HFFc6 (cell line): ENCODE data around the gene RASSF3. TPM values are rescaled to one million over a fixed set of nuclear protein-coding genes. Genes with fewer than 3 reads are reported as not detected.

Source experiments
- DNase-seq: peaks from one replicate; pipeline ENCODE4 v3.0.0-alpha.2; 2018
- H3K27ac Mint-ChIP-seq: 2 replicates; pipeline ENCODE4 v1.8.0; 2020; ENCODE audit warnings: mild to moderate bottlenecking, mixed read lengths
- H3K27me3 Mint-ChIP-seq: 2 replicates; pipeline ENCODE4 v1.8.0; 2021; ENCODE audit warnings: mild to moderate bottlenecking, moderate library complexity, mixed read lengths; ENCODE audit not compliant: insufficient read depth
- H3K36me3 Mint-ChIP-seq: 2 replicates; pipeline ENCODE4 v1.8.0; 2021; ENCODE audit warnings: low read depth, mixed read lengths
- H3K4me1 Mint-ChIP-seq: 2 replicates; pipeline ENCODE4 v1.8.0; 2020; ENCODE audit warnings: low read depth, mixed read lengths
- H3K4me3 Mint-ChIP-seq: 2 replicates; pipeline ENCODE4 v1.8.0; 2020; ENCODE audit warnings: mild to moderate bottlenecking, moderate library complexity, mixed read lengths
- H3K9me3 Mint-ChIP-seq: 2 replicates; pipeline ENCODE4 v1.8.0; 2020; ENCODE audit warnings: mild to moderate bottlenecking, mixed read lengths
- CTCF ChIP-seq: fragments of 200-600 bp; sonication (generic); IDR thresholded peaks from 2 replicates; pipeline ENCODE4 v1.5.0; 2021; ENCODE audit warnings: antibody characterized with exemption, mild to moderate bottlenecking
- total RNA-seq, 6 experiments: library from RNA; stranded (reverse); fragmentation: NEBNext Ultra II Directional; extraction: Animal tissue kit (Norgen Biotek cat#: 25700); gene quantifications; 2 replicates in 1 of 6; 3 replicates in 5 of 6; pipeline ENCODE4 v1.2.3, GENCODE V29; 2021

The RASSF3 gene
- total RNA-seq, 6 experiments from 2014 or later = 16.9 to 23.3 (median 20.6) TPM

GRCh38 chr12:64667793-64668192, 57.5 kb downstream of the RASSF3 start:
- H3K27me3 Mint-ChIP-seq = no peaks in the 10 kb centered on the region
- H3K36me3 Mint-ChIP-seq = no peaks in the 10 kb centered on the region
- no peak for DNase-seq
- H3K9me3 Mint-ChIP-seq = no peaks in the 10 kb centered on the region
- peaks cover 47% of the 10 kb centered on the region for H3K4me1 Mint-ChIP-seq
- no peak for TF ChIP-seq CTCF
- H3K27ac Mint-ChIP-seq = no peak overlapping the region
- no peak overlapping the region for H3K4me3 Mint-ChIP-seq

- Mint-ChIP-seq H3K4me3 (no peak overlapping the region), H3K27ac (no peak overlapping the region), H3K36me3 (no peaks in the 10 kb centered on the region), H3K9me3 (no peaks in the 10 kb centered on the region), H3K4me1 (peaks cover 56% of the 10 kb centered on the region), H3K27me3 (no peaks in the 10 kb centered on the region)
- no peak for TF ChIP-seq CTCF
- no peak for DNase-seq
Measured at GRCh38 chr12:64669270-64669842, 59.1 kb downstream of the RASSF3 start.

DNA sequence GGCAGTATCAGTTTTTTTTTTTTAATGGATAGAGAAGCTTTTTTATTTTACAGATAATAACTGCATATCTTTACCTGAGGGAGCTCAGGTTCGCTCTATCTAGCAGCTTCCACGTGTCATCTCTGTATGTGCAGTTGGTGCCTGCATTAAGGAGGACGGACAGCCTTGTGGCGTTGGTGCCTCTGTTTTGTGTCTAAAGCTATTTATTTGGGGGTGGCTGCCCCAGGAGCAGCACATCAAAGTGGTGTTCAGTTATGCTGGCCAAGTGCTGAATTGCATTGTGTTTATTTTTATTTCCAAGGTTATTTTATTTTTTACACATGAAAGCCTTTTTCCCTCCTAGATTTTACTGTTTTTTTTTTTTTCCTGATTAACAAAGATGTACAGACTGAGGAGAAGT, 59.7 kb downstream of the RASSF3 start:
- no peak for TF ChIP-seq CTCF
- no peak for DNase-seq
- Mint-ChIP-seq H3K27me3 (no peaks in the 10 kb centered on the region), H3K9me3 (no peaks in the 10 kb centered on the region), H3K4me1 (peaks cover 56% of the 10 kb centered on the region), H3K4me3 (no peak overlapping the region), H3K36me3 (no peaks in the 10 kb centered on the region), H3K27ac (no peak overlapping the region)

DNA sequence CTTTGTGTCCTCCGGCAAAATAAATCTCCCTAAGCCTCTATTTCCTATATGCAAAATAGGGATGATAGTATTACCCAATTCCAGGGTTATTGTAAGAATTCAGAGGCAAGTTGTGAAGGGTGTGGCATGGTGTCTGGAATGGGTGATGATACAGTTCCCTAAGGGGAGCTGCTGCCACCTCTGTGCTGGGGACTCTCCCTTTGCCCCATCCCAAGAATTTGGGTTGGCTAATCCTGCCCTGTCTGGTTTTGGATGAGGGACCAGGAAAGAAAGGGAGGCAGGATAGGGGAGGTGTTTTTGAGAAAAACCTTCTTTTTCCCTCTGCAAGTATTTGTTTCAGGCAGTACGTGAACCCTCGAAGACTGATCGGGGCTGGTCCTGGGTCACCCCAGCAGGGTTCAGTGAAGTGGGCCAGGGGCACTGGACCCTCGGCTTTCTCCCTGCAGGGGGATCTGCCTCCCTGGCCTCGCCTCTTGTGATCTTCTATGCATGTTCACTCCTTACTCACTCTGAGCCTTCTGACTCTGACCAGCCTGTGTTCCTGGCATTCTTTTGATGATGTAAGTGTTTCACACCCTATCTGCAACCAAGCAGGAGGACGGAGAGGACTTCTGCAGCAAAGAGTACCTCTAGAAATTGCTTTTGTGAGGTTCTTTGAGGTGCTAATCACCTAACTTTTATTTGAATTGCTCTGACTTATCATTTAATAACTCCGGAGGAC, 60.8 kb downstream of the RASSF3 start:
- Mint-ChIP-seq H3K36me3 (no peaks in the 10 kb centered on the region), H3K9me3 (no peaks in the 10 kb centered on the region), H3K4me3 (no peak overlapping the region), H3K27ac (no peak overlapping the region), H3K27me3 (no peaks in the 10 kb centered on the region), H3K4me1 (peaks cover 58% of the 10 kb centered on the region)
- no peak for TF ChIP-seq CTCF
- peak; percentile 55 for DNase-seq

GRCh38 chr12:64671681-64672080, 61.4 kb downstream of the RASSF3 start:
- no peak overlapping the region for H3K27ac Mint-ChIP-seq
- H3K27me3 Mint-ChIP-seq = no peaks in the 10 kb centered on the region
- peaks cover 52% of the 10 kb centered on the region for H3K4me1 Mint-ChIP-seq
- no peaks in the 10 kb centered on the region for H3K9me3 Mint-ChIP-seq
- no peaks in the 10 kb centered on the region for H3K36me3 Mint-ChIP-seq
- DNase-seq = no peak
- TF ChIP-seq CTCF = no peak
- H3K4me3 Mint-ChIP-seq = no peak overlapping the region
